ENCODE data around the gene SASH3.

DNA sequence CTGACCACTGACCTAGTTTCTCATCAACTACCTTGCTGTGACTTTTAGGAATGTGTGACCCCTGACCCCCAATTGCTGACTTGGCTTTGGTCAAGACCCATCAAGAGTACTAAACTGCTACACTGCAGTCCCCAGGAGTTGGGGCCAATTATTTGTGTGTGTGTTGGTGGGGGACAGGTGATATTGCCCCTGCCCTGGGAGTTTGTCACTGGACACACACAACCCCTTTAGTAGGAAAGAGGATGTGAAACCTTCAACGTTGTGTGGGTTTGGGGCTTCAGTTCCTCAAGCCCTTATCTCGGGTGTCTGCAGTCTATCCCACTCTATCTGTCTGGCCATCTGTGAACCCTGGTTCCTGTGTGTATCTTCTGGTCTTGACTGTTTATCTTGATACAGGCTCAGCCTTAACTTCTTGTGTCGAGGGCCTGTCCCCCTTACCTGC is 6.5 kb downstream of the SASH3 start:
- TF ChIP-seq EZH2 (IDR thresholded peaks at IDR 0.05; ENCODE audit: low read length, missing control alignments) = no peak
- TF ChIP-seq CTCF (conservative IDR thresholded peaks at IDR 0.05 in 1 of 2, IDR thresholded peaks at IDR 0.05 in 1 of 2; ENCODE audit: low read depth in 1 of 2, low read length in 2 of 2) = no peak

Measured in fibroblast of lung (primary cell).